ENCODE data around the gene RNU6-1. TPM values are rescaled to one million over a fixed set of nuclear protein-coding genes. Genes with fewer than 3 reads are reported as not detected.

RNU6-1 gene
- total and polyA plus RNA-seq, 9 donors: not detected

DNA sequence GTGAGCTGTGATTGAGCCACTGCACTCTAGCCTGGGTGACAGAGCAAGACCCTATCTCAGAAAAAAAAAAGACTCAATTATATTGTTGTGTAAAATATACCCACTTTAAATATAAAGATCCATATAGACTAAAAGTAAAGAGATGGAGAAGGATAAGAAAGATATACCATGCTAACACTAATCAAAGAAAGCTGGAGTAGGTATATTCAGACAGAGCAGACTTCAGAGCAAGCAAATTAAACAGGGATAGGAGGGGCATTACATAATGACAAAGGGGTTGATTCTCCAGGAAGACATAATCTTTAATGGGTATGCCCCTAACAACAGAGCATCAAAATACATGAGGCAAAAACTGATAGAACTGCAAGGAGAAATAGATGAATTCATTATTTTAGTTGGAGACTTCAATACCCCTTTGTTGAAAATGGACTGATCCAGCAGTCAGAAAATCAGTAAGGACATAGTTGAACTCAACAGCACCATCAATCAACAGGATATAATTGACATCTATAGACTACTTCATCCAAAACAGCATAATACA lies 31.1 kb upstream of the RNU6-1 start:
- Histone ChIP-seq H3K4me3 (no peak overlapping the region), H3K36me3 (no peaks in the 10 kb centered on the region), H3K4me1 (ENCODE audit: insufficient read depth) (no peaks in the 10 kb centered on the region), H3K9me3 (no peaks in the 10 kb centered on the region), H3K27ac (no peak overlapping the region), H3K27me3 (no peaks in the 10 kb centered on the region)
- intact Hi-C loops (cut with DNase I): loop anchor here in 1 of 4 donors (5.0 kb wide), 1 partner anchor 286 kb away; no protein-coding TSS in a partner anchor
- TF ChIP-seq CTCF (IDR thresholded peaks at IDR 0.05): no peak
- no peak for TF ChIP-seq POLR2A (IDR thresholded peaks at IDR 0.05)
- TF ChIP-seq EP300 (IDR thresholded peaks at IDR 0.05): no peak
- no peak for DNase-seq

DNA sequence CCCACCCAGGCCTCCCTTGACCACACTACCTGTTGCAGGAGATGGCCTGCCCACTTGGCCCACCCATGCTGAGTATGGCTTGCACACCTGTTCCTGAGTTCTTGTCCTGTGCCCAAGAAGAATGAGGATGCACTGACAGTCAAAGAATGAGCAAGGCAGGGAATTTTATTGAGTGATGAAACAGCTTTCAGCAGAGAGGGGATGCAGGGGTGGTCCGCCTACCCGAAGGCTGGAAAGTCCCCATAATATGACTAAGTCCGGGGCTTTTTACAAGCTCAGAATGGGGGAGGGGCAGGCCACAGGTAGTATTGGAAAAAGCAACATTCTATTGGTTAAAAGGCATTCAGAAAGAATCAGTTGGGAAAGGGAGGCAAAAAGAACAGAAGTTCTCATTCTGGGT lies 29.9 kb upstream of the RNU6-1 start:
- no peak for DNase-seq
- no peaks in the 10 kb centered on the region for H3K4me1 ChIP-seq (ENCODE audit: insufficient read depth)
- H3K36me3 ChIP-seq: no peaks in the 10 kb centered on the region
- no peak for TF ChIP-seq CTCF (IDR thresholded peaks at IDR 0.05)
- no peak for TF ChIP-seq POLR2A (IDR thresholded peaks at IDR 0.05)
- no peak for TF ChIP-seq EP300 (IDR thresholded peaks at IDR 0.05)
- 90 to 96% (median 96%) methylated on average over 3 of the region's 3 CpGs for WGBS, 3 donors
- no peaks in the 10 kb centered on the region for H3K9me3 ChIP-seq
- no peak overlapping the region for H3K4me3 ChIP-seq
- intact Hi-C loops (cut with DNase I): loop anchor here in 3 of 4 donors (5.0 to 10.0 kb wide), 4 partner anchors 85 to 288 kb away; partner anchors contain the start of gene PIAS1 (in 1 of the 3)
- no peaks in the 10 kb centered on the region for H3K27me3 ChIP-seq
- H3K27ac ChIP-seq: no peak overlapping the region

DNA sequence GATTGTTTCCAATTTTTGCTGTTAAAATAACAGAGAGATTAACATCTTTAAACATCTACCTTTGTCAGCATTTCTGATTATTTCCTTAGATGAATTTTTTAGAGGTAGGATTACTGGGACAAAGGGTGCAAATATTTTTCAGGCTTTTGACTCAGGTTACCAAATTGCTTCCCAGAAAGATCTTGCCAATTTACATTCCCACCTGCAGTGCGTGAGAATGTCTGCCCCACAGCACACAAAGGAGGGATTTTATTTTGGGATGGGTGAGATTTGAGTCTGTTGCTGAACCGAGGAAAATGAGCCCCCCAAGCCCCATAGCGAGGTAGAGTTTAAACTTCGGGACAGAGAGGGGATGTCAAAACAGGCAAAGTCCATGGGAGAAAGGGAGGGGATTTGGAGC lies 25.9 kb upstream of the RNU6-1 start:
- WGBS, 3 donors: 84 to 89% (median 85%) methylated on average over 4 of the region's 4 CpGs
- H3K4me3 ChIP-seq: no peak overlapping the region
- H3K4me1 ChIP-seq (ENCODE audit: insufficient read depth): peaks cover 3% of the 10 kb centered on the region
- no peaks in the 10 kb centered on the region for H3K27me3 ChIP-seq
- intact Hi-C loops (cut with DNase I): loop anchor here in 2 of 4 donors (10.0 kb wide), 3 partner anchors 89 to 189 kb away; partner anchors contain the start of gene PIAS1 (in 1 of the 2)
- H3K9me3 ChIP-seq: no peaks in the 10 kb centered on the region
- TF ChIP-seq POLR2A (IDR thresholded peaks at IDR 0.05) (no peak), EP300 (IDR thresholded peaks at IDR 0.05) (no peak), CTCF (IDR thresholded peaks at IDR 0.05) (no peak)
- DNase-seq: no peak
- no peak overlapping the region for H3K27ac ChIP-seq
- no peaks in the 10 kb centered on the region for H3K36me3 ChIP-seq

- H3K4me3 ChIP-seq: no peak overlapping the region
- no peaks in the 10 kb centered on the region for H3K9me3 ChIP-seq
- no peaks in the 10 kb centered on the region for H3K27me3 ChIP-seq
- DNase-seq: no peak
- no peaks in the 10 kb centered on the region for H3K36me3 ChIP-seq
- TF ChIP-seq POLR2A (IDR thresholded peaks at IDR 0.05): no peak
- TF ChIP-seq EP300 (IDR thresholded peaks at IDR 0.05): no peak
- no peak for TF ChIP-seq CTCF (IDR thresholded peaks at IDR 0.05)
- H3K27ac ChIP-seq: no peak overlapping the region
- intact Hi-C loops (cut with DNase I): loop anchor here in 2 of 4 donors (10.0 kb wide), 3 partner anchors 89 to 189 kb away; partner anchors contain the start of gene PIAS1 (in 1 of the 2)
- peaks cover 3% of the 10 kb centered on the region for H3K4me1 ChIP-seq (ENCODE audit: insufficient read depth)
- WGBS, 3 donors: 32 to 51% (median 39%) methylated on average over 3 of the region's 3 CpGs
These were observed 25.5 kb upstream of the RNU6-1 start for GRCh38 chr15:67865331-67865730.

Measured in ovary (tissue), 9 donors.